ENCODE data around the gene MYRFL.

Gene MYRFL

GRCh38 chr12:69986114-69986513, 161.1 kb downstream of the MYRFL start:
- Histone ChIP-seq H3K4me3 (ENCODE audit: low read length, poor library complexity, severe bottlenecking) (no peak overlapping the region), H3K27me3 (ENCODE audit: insufficient read depth, low read length, poor library complexity, severe bottlenecking) (no peaks in the 10 kb centered on the region)
- TF ChIP-seq EZH2phosphoT487 (IDR thresholded peaks at IDR 0.05; ENCODE audit: borderline replicate concordance): no peak
- no peak for TF ChIP-seq CTCF (conservative IDR thresholded peaks at IDR 0.05; ENCODE audit: low read length)

GRCh38 chr12:69987579-69988091, 162.6 kb downstream of the MYRFL start:
- Histone ChIP-seq H3K9me2 (replicated peaks; ENCODE audit: low read depth, low read length) (no peaks in the 10 kb centered on the region), H3K9ac (ENCODE audit: low read depth, low read length, poor library complexity, severe bottlenecking) (no peak overlapping the region), H4K20me1 (ENCODE audit: insufficient read depth, low read length, poor library complexity, severe bottlenecking) (no peaks in the 10 kb centered on the region), H3F3A (ENCODE audit: low read depth) (no peaks in the 10 kb centered on the region), H3K79me2 (ENCODE audit: insufficient read depth, low read length) (no peaks in the 10 kb centered on the region), H3K27me3 (ENCODE audit: insufficient read depth, low read length, poor library complexity, severe bottlenecking) (no peaks in the 10 kb centered on the region), H3K4me2 (ENCODE audit: low read depth, low read length, poor library complexity, severe bottlenecking) (no peak overlapping the region), H3K36me3 (ENCODE audit: insufficient read depth, low read length) (no peaks in the 10 kb centered on the region), H3K4me1 (ENCODE audit: insufficient read depth, low read length, poor library complexity, severe bottlenecking) (no peaks in the 10 kb centered on the region), H3K9me3 (ENCODE audit: insufficient read depth, low read depth, low read length) (no peaks in the 10 kb centered on the region), H3K4me3 (ENCODE audit: low read length, poor library complexity, severe bottlenecking) (no peak overlapping the region), H2AFZ (ENCODE audit: low read length) (no peak overlapping the region)
- TF ChIP-seq EZH2phosphoT487 (IDR thresholded peaks at IDR 0.05; ENCODE audit: borderline replicate concordance) (no peak), CTCF (conservative IDR thresholded peaks at IDR 0.05; ENCODE audit: low read length) (no peak)

More at GRCh38 chr12:69986114-69986513, 161.1 kb downstream of the MYRFL start:
- Histone ChIP-seq H3K79me2 (ENCODE audit: insufficient read depth, low read length) (no peaks in the 10 kb centered on the region), H2AFZ (ENCODE audit: low read length) (no peak overlapping the region), H3K9me2 (replicated peaks; ENCODE audit: low read depth, low read length) (no peaks in the 10 kb centered on the region), H3K4me2 (ENCODE audit: low read depth, low read length, poor library complexity, severe bottlenecking) (no peak overlapping the region), H3F3A (ENCODE audit: low read depth) (no peaks in the 10 kb centered on the region), H3K4me1 (ENCODE audit: insufficient read depth, low read length, poor library complexity, severe bottlenecking) (no peaks in the 10 kb centered on the region), H3K9me3 (ENCODE audit: insufficient read depth, low read depth, low read length) (no peaks in the 10 kb centered on the region), H4K20me1 (ENCODE audit: insufficient read depth, low read length, poor library complexity, severe bottlenecking) (no peaks in the 10 kb centered on the region), H3K36me3 (ENCODE audit: insufficient read depth, low read length) (no peaks in the 10 kb centered on the region), H3K9ac (ENCODE audit: low read depth, low read length, poor library complexity, severe bottlenecking) (no peak overlapping the region)

GRCh38 chr12:69988481-69989321, 163.7 kb downstream of the MYRFL start:
- no peaks in the 10 kb centered on the region for H4K20me1 ChIP-seq (ENCODE audit: insufficient read depth, low read length, poor library complexity, severe bottlenecking)
- H3F3A ChIP-seq (ENCODE audit: low read depth): no peaks in the 10 kb centered on the region
- H3K4me2 ChIP-seq (ENCODE audit: low read depth, low read length, poor library complexity, severe bottlenecking): no peak overlapping the region
- no peaks in the 10 kb centered on the region for H3K36me3 ChIP-seq (ENCODE audit: insufficient read depth, low read length)
- H3K27me3 ChIP-seq (ENCODE audit: insufficient read depth, low read length, poor library complexity, severe bottlenecking): no peaks in the 10 kb centered on the region
- no peak overlapping the region for H3K9ac ChIP-seq (ENCODE audit: low read depth, low read length, poor library complexity, severe bottlenecking)
- peaks cover 3% of the 10 kb centered on the region; the same call in 1 of the 2 replicates for H3K9me3 ChIP-seq (ENCODE audit: insufficient read depth, low read depth, low read length)
- H3K4me3 ChIP-seq (ENCODE audit: low read length, poor library complexity, severe bottlenecking): no peak overlapping the region
- peak overlapping the region; percentile 55; the same call in 1 of the 2 replicates for H2AFZ ChIP-seq (ENCODE audit: low read length)
- H3K79me2 ChIP-seq (ENCODE audit: insufficient read depth, low read length): no peaks in the 10 kb centered on the region
- H3K9me2 ChIP-seq (replicated peaks; ENCODE audit: low read depth, low read length): no peaks in the 10 kb centered on the region
- no peak for TF ChIP-seq EZH2phosphoT487 (IDR thresholded peaks at IDR 0.05; ENCODE audit: borderline replicate concordance)
- TF ChIP-seq CTCF (conservative IDR thresholded peaks at IDR 0.05; ENCODE audit: low read length): no peak
- H3K4me1 ChIP-seq (ENCODE audit: insufficient read depth, low read length, poor library complexity, severe bottlenecking): no peaks in the 10 kb centered on the region
